Femur (tissue), 1 donor: ENCODE measurements around the gene BICC1.

ENCODE experiments used
- DNase-seq: peaks from one replicate; pipeline ENCODE4 v3.0.0-alpha.2; 2017

The BICC1 gene

DNA sequence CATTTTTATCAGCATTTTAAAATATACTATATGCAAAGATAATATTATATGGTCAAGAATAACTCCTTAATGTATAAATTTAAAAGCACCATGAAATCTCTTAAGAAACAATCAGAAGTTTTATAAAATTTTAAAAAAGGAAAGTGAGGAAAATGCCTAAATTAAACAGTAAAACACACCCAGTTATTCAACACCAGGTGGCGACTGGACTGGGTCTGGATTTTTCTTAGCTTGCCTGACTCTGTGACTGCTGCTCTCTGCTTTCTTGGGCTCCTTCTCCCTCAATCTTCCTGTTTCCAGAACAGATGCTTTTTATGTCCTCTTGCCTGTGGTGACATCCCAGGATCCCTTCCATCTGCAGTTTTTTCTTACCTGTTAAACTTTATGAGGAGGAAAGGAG lies 200.3 kb downstream of the BICC1 start:
- no peak for DNase-seq

DNA sequence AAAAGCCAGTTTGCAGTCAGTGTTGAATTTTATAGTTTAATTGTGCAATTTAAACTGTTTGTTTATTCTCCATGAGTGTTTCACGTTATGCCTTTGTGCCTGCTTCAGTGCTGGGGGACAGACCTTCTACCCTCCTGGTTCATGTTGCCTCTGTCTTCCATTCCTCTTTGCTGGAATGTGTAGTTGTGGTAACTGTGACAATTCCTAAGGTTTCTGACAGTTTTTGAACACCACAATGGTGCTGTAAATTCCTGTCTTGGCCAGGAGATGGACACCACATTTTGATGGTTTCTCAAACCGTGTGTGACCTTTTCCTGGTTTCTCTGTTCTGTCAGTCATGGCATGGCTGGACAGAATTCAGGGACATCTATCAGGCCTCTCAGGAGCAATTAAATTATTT lies 201.7 kb downstream of the BICC1 start:
- no peak for DNase-seq

DNA sequence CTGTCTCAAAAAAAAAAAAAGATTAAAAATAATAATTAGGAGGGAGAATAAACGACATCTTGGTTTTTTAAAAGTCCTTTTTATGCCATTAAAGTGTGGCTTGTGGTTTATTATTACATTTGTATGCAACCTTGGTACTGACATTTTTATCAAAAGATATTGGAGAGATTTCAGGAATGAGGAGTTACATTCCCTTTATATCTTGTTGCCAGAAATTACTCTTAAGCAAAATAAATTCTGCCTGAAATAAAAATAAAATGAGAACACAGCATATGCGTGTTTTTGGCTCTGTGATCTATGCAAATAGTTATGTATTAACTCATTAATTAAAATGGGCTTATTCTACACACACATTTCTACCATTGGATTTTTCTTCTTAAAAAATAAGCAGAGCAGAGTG lies 202.4 kb downstream of the BICC1 start:
- no peak for DNase-seq

DNA sequence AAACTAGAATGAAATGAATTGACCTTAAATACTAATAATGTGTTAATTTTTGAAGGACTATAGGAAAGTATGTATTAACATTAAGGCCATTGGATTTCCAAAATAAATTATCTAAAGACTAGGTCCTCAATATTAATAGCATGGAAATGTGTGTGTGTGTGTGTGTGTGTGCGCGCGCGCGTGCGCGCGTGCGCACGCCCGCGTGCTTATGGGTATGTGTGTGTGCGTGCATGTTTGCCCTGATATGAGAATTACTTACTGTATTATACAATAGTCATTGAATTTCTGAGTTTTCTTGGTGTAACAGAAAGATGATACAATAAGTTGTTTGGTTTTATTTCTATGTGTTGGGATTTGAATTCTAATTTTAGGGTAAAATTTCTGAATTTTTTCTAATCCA lies 205.9 kb downstream of the BICC1 start:
- no peak for DNase-seq

DNA sequence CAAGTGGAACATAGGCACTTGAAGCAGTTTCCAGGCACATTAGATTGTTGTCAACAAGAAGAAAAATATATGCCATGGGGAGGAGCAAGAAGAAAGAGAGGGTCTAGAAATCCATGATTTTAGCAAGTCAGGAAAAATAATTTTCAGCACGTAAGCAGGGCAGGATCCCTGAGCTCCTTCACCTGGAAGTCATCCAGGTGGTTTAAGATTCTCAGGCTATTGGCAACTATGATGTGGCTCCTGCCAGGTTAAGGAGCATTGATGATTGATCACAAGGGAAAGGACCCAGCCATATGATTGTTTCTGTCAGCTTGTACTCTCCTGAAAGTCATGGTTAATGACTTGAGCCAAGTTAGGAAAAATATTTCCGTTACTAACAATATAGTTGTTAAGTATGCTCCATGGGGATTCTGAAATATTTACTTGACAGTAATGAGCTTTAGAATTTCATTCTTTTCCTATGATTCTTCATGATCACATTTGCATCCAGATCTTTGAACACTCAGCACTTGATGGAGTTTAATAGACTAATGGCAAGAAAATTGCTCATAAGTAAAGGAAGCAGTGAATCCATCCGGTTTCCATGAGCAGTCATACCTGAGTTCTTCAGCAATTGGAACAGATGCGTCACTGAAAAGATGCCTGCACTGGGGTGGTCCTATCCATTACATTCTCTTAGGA lies 209.1 kb downstream of the BICC1 start:
- peak; percentile 68 for DNase-seq

DNA sequence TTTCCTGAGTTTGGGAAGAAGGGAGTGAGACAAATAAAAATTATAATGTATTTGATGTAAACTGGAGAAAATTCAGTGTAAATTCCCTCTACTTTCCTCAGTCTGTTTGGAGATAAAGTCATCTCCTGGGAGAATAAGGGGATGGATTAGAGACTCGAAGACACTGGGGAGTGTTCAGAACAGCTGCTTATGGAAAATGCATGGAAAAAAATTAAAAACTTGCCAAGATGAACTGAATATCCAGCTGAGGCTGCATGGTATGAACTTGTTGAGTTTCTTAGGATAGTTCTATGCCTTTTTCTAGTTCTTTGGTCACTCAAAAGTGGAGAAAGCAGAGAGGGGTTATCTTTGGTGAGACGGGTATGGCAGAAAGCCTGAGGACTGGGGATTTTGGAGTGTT lies 210.5 kb downstream of the BICC1 start:
- no peak for DNase-seq

DNA sequence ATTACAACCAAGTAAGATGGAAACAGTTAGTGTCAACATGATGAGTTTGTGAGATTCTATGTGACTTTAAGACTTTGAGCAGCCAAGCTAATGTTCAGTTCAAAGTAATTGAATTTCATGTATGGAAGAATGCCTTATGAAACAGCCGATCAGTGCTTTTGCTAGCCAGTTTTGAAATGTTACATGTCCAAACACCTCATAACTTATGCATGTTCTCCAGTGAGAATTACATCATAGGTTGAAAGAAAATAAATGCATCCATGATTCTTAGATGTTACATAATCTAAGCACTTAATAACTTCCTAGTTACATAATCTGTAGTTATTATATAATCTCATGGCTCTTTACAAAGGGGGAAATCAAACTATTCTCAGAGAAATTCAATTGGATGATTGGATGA lies 211.3 kb downstream of the BICC1 start:
- no peak for DNase-seq

DNA sequence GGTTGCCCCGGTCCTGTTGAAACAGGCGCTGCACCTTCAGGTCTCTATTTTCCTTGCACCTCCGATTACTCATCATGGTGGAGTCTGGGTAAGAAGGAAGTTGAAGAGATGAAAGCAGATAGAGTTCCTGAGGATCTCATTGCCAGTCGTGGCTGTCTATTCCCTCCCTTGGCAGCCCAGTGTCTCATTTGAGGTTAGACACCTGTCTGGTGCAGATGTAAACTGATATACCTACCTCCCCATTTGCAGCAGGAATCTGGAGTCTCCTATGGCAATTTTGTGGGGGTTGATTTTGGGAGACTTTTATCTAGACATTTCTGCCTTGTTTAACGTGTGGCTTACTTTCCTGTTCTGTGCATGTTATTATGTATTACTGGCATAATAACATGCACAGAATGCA lies 212.1 kb downstream of the BICC1 start:
- no peak for DNase-seq

DNA sequence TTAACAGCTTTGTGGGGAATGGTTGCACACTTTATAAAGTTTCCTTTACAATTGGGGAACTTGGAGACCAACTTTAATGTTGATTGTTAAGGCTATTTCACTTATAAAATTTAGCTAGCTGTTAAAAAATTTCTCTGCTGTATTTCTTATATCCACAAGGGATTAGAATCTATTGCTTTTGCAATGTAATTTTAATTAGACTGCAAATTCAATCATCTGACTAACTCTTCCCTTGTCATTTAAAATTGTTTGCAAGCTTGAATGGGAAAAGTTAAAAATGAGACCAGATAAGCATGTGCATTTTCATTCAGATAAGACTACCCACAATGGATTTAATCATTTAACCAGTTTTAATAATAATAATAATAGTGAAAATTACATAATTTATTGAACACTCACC lies 213.2 kb downstream of the BICC1 start:
- no peak for DNase-seq

DNA sequence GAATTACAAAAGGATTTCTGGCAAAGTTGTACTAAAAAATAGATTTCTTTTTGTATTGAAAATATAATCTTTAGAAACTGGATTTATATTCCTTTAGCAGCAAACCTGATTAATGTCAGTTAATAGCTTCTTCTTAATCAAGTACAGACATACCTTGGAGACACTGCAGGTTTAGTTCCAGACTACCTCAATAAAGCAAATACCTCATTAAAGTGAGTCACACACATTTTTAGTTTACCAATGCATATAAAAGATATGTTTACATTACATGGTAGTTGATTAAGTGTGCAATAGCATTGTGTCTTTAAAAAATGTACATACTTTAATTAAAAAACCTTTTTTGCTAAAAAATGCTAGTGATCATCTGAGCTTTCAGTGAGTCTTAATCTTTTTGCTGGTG lies 215.0 kb downstream of the BICC1 start:
- no peak for DNase-seq

DNA sequence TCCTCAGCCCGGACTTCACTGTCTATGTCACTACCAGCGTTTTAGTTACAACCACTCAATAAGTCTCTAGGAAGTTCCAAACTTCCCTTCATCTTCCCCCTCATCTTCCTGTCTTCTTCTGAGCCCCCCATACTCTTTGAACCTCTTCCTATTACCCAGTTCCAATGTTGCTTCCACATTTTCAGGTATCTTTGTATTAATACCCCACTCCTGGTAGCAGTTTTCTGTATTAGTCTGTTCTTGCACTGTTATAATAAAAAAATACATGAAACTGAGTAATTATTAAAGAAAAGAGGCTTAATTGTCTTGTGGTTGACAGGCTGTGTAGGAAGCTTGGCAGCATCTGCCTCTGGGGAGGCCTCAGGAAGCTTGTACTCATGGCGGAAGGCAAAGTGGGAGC lies 218.6 kb downstream of the BICC1 start:
- no peak for DNase-seq

DNA sequence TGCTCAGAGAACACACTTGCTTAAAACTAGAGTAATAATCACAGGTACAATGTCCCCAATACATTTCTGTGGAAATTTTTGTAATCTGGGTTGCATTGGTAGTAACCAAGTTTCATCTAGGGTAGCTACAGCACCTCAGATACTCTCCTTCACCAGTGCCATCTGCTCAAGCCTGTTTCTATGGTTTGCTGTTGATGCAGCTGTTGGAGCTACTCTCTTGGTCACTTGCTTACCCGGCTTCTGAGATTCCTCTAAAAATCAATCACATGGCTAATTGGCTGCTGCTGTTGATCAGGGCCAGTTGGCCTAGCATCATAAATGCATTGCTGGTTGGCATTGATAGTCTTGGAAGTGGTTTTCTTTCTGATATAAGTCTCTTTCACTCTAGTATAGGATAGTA lies 220.8 kb downstream of the BICC1 start:
- no peak for DNase-seq

DNA sequence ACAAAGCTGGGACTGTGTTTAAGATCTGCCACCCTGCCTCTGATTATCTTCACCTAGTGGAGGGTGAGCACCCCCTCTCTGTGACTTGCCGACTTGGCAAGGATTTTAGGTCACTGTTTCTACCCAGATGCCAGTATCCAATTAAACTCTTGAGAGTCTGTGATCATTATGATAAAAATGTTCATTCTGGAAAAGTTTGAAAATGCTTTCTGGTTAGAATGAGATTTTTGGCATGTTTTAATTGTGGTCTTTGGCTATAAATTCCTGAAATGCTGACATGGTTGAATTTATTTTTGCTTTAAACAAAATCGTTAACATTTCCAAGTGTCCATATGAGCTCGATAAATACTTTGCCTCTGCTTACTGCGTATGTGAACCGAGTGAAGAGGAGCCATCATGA lies 221.4 kb downstream of the BICC1 start:
- DNase-seq, result no peak

DNA sequence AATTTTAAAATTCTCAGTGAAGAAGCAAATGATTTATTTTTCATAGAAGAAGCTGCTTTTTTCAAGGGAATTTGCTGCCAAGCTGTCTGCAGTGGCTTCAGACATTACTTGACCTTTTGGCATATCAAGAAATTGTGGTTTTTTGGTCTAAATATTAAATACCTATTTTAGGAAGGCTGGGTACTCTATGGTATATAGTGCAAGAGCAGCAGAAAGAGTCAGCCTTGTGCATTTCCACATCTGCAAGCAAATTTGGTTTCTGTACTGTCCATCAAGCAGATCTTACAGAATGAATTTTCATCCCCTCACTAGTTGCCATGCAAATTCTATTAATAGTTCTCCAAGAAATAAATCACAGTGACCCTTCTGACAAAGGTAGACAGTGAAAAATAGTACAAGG lies 222.0 kb downstream of the BICC1 start:
- DNase-seq, result no peak

DNA sequence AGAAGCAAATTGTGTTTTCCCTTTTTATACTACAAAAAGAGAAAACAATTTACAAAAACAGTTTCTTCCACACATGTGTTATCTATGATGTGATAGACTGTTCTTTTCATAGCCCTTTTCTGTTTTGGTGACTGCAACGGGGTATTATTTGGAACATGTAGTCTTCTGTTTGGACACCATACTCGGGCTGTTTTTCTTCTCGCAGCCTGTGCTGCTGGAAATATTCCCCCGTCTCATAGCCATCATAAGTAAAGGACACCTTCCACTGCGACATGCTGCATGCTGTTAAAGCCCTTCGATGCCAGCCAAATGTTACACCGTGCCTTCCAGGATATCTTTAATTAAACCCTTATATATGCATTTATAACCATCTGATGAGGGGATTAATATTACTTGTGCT lies 222.4 kb downstream of the BICC1 start:
- no peak for DNase-seq

DNA sequence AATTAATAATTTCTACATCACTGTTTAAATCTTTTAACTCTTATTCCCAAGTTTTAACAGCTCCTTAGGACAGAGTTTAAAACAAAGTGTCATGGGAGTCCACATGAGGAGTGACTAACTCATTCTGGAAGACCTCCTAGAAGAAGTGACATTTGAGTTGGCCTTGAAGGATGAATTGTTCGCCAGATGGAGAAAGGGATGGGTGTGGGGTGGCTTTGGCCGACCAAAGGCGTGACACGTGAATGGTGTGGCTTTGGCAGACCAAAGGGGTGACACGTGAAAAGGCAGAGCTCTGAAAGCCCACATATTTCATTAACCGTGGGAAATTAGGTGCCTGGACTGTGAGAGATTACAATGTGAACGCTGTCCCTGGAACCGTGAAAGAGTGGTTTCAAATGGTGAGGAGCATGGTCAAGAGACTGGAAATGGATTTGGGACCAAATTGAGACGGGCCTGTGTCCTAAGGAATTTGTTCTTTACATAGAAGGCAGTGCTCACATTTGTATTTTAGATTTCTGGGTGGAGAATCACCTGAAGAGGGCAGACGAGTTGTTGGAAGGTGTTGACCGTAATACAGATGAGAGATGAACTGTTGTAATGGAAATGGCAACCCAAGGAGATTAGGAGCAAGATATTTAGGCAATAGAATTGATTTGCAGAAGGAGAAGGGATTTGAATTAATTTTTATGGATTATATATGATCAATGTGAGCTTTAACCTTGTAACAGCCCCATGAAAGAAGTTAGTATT lies 228.1 kb downstream of the BICC1 start:
- DNase-seq, result no peak

DNA sequence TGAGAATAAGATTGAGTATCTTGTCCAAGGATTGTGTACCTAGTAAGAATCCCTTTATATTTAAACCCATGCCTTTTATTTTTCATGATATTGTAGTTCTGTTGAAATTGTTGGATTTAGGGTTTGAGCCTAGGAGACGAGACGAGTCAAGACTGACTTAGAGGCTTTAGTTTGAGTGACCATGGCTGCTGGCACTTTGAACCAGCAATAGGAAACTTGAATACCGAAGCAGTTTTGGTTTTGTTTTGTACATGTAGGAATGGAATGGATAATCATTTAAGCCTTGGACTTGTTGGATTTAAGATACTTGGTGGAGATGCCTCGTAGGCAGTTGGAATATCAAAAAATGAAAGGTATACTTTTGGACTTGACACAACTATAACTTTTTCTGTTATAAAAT lies 229.0 kb downstream of the BICC1 start:
- no peak for DNase-seq

DNA sequence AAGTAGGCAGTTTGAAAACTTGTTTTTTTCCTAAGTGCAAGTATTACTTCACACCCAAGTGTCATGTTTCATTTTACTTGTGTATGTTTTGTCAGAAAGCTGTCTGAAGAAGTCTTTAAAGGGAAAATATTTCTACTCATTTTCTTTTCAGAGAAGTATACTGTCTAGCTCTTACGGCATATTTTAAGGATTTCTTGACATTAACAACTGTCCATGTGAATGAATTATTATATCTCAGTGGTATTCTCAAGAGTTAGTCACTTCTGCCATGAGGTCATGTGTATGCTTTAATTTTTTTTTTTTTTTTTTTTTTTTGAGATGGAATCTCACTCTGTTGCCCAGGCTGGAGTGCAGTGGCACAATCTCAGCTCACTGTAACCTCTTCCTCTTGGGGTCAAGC lies 229.5 kb downstream of the BICC1 start:
- DNase-seq, result no peak

DNA sequence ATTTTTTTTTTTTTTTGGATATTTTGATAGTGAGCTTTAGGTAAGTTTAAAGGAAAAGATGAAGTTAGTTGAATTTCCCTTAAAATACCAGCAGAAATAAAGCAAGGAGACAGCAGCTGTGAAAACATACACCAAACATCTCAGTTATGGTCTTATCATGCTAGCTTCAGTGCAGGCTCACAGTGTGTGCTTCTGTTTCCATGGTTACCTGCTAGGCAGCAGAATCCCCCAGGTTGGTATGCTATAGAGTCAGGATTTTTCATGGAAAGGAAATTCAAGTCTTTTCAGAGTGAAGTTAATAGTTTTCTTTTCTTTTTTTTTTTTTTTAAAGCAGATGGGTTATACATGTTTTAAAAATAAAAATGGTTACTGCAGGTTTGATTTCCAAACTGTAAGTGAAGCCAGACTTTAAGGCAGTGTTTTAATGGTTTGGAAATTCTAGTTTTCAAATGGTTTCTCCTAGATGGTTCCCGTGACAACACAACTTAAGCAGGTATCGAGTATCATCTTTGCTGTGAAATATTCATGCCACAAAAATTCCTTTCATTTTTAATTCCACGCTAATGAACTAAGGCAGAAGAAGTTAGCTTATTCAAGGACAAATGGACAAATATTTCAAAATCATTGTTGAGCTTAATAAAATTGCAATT lies 230.9 kb downstream of the BICC1 start:
- no peak for DNase-seq

DNA sequence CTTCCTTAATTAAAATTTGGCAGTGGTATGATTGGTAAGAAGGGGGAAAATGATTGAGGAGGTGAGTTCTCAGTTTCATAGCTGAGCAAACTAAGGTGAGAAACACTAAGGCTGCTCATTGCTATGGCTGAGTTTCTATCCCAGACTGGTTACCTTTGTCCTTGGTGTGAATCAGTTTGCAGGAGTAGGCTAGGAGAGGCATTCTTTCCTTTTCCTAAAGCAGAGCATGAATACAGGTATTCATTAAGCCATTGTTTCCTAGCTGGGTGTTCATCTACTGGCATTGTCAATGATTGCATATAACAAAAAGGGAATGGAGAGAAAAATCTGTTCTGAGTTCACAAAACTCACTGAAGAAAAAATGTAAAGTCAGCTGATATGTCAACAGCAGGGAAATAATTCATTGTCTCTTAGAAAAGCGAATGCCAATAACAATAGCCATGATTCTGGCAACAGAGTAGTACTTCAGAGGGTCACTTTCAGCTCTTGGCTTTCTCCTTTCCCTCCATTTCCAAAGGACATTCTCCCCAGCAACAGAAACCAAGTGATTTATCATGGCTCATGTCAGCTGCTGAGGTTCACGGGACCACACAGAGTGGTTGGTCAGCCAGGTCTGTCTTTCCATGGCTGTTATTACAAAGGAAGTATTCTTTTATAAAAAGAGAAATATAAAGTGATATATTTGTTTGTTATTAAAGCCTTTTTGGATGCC lies 234.0 kb downstream of the BICC1 start:
- DNase-seq, result peak; percentile 36

DNA sequence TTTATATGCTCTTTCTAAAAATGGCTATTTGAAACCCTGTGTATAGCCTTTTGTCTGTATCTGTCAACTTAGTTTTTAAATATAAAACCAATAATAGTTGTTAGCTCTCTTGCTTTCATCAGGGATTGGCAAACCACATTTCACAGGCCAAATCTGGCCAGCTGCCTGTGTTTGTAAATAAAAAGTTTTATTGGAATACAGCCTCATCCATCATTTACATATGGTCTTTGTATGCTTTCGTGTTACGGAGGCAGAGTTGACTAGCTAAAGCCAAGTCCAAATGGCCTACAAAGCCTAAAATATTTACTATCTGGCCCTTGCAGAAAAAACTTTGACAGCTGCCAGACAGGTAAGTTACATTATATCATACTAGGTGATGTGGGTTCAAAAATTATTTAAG lies 235.0 kb downstream of the BICC1 start:
- no peak for DNase-seq

DNA sequence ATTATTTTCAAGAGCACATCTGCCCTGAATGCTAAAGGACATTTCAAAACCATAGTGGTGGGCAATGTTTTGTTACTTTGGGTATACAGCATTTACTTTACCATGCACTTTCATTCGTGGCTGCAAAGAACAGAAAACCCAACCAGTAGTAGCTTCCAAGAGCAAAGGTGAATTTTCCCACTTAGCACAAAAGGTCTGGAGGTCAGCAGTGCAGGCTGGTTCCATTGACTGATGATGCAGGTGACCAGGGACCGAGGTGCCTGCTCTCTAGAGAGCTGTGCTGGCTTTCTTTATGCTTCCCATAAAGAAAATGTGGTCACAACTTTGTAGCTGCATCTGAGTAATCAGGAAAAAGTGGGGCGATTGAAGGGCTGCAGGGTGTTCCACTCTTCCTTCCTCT lies 240.0 kb downstream of the BICC1 start:
- DNase-seq, result no peak

DNA sequence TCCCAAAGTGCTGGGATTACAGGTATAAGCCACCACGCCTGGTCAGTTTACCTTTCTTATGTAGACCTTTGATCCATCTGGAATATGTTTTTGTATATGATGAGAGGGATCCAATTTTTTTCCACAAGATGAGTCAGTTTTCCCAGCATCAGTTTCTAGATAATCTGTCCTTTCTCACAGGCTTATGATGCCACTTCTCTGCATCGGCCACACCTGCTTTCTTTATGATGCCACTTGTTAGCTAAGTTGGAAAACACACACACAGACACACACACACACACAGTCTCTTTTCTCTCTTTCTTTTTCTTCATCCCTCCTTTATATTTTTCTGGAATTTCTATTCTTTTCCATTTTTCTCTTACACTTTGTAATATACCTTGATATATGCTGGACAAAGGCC lies 240.8 kb downstream of the BICC1 start:
- DNase-seq, result no peak
